Activated CD4-positive, alpha-beta T cell treated with anti-CD3 and anti-CD28 coated beads, Interleukin-2, amount 50 U/mL, for 1 hour (primary cell): ENCODE results near the gene FBXO42.
"Not testable (repeated sequence)": the region's sequence is repeated elsewhere in the genome, so short reads cannot be mapped to it uniquely, and the experiment has no call there.

ENCODE experiments used
- DNase-seq: peaks from one replicate; pipeline ENCODE4 v3.0.0-alpha.2; 2020

The FBXO42 gene

GRCh38 chr1:16371725-16372124 lies 19.4 kb upstream of the FBXO42 start:
- DNase-seq, result no peak

GRCh38 chr1:16369821-16370220 lies 17.5 kb upstream of the FBXO42 start:
- DNase-seq, result no peak

DNA sequence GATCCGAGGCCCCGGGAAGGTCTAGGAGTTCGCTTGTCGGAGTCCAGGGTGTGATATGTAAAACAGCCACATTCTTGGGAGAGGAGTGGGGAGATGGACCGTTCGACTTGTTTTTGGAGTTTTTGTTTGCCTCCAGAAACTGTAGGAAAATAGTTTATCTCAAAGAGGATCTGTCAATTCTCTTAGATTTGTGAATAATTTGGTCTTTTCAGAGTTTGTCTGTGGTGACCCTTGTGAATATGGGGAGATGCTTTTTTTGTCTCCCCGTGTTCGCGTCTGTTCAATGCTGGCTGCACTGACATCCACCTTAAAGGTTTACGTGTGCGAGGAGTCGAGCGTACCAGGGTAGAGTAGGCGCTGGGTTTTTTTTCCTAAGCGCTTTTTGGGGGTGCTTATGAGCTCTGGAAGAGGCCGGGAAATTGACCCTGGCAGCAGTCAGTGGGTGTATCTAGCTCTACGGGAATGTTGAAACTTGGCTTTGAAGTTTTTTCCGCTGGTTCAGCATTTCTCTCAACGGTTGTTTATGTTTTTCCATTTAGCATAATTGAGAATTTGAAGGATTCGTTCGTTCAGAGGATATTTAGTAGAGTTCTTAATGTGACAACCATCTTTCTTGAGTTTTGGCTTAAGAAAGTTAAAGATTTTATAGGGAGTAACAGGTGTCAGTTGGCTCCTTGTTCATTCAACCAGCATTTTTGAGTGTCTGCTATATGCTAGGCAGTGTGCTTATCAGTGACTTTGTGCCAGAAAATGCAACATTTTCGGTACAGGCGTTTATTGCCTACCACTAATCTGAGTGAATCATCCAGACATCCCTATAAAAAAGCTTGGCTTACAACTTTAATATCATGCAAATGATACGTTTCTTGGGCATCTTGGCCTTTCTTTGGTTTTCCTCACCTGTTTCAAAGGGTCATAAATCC lies 15.9 kb upstream of the FBXO42 start:
- DNase-seq, result no peak

DNA sequence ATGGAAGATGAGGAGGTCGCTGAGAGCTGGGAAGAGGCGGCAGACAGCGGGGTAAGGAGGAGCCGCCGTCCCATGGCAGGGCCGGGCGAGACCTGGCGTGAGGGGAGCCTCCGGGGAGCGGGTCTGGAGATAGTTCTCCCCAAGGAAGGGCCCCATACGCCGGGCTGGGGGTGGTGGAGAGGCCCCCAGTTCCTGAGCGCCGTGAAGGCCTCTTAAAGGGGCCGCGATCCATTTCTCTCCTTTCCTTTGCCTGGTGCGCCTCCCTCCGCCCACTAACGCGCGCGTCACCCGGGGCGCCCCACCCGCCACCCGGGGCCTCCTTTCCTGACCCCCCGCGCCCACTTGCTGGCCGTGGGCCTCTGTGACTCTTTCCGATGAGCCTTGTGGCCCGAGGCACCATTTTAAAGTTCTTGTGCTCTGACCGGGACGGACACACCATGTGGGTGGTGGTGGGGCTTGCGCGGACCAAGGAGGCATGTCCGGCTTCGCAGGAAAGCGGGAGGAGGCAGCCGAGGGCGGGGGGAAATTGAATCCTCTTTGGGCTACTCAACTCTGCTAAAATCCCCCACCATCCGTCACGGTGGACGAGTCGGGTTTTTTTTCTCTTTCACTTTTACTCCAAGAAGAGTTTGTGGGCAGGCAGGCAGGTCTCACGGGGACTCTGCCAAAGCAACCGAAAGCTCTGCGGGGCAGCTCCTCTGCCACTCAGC lies 15.1 kb upstream of the FBXO42 start:
- peak; percentile 76 for DNase-seq

GRCh38 chr1:16366722-16367257 lies 14.5 kb upstream of the FBXO42 start, which contains the start of gene SZRD1:
TSS of gene SZRD1 (plus strand) at chr1:16367242. CDS start at chr1:16367258, 16 bp downstream.
- peak; percentile 94 for DNase-seq

- DNase-seq, result not testable (repeated sequence)
Measured at GRCh38 chr1:16365146-16365498, 12.8 kb upstream of the FBXO42 start.

GRCh38 chr1:16356867-16357266 lies 4.6 kb upstream of the FBXO42 start:
- no peak for DNase-seq

GRCh38 chr1:16354619-16355018 lies 2.3 kb upstream of the FBXO42 start:
- DNase-seq, result no peak

DNA sequence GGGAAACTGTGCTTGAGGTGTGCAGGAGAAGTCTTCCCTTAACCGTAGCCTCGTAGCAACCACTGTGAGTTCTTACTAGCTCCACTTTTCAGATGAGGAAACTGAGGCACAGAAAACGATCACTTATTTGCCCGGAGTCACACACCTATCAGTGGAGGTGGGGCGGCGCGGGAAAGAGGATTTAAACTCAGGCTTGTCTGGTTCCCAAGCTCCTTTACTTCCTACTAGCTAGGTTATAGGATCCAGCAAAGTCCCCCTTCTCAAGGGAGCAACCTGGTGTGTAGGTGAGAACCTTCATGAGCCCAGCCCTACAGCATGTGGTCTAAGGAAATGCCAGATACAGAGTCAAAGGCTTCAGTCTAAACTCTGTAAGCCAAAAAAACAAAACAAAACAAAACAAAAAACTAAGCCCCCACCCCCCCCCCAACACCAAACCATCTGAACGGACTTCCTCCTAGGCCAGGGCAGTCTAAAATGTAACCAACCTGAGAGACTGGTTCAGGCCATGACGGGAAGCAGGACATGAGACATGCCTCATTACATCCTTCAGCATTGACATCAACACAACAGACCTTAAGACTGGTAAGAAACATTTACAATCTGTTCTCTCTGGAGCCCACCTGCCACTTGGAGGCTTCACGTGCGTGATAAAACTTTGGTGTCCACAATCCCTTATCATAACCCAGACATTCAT lies 709 bp upstream of the FBXO42 start:
- DNase-seq, result no peak

- no peak for DNase-seq
Measured at GRCh38 chr1:16351456-16351993, 755 bp downstream of the FBXO42 start.

GRCh38 chr1:16349847-16350406 lies 2.4 kb downstream of the FBXO42 start:
- no peak for DNase-seq

DNA sequence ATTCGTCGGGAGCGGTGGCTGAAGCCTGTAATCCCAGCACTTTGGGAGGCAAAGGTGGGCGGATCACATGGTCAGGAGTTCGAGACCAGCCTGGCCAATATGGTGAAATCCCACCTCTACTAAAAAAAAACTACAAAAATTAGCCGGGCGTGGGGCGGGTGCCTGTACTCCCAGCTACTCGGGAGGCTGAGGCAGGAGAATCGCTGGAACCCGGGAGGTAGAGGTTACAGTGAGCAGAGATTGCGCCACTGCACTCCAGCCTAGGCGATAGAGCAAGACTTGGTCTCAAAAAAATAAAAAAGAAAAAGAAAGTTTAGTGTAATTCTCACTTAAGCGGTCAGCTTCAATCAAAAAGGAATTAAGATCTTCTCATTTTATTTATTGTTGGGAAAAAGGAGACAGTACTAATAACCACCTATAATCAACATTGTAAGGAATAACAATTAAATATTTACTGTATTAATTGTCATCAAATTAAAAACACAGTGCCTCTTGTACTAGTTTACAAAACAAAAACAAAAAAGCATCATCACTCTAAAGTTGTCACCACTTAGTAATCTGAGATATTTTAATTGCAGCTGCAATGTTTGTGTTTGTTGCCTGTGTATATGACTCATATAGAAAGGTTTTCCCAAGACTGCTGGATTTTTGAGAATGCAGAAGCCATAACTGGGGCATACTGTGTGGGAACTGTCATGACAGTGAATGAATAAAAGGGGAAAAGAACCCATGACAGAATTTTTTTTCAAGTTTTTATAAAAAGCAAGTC lies 3.7 kb downstream of the FBXO42 start:
- no peak for DNase-seq

- not testable (repeated sequence) for DNase-seq
Measured at GRCh38 chr1:16343276-16343675, 9.0 kb downstream of the FBXO42 start.

DNA sequence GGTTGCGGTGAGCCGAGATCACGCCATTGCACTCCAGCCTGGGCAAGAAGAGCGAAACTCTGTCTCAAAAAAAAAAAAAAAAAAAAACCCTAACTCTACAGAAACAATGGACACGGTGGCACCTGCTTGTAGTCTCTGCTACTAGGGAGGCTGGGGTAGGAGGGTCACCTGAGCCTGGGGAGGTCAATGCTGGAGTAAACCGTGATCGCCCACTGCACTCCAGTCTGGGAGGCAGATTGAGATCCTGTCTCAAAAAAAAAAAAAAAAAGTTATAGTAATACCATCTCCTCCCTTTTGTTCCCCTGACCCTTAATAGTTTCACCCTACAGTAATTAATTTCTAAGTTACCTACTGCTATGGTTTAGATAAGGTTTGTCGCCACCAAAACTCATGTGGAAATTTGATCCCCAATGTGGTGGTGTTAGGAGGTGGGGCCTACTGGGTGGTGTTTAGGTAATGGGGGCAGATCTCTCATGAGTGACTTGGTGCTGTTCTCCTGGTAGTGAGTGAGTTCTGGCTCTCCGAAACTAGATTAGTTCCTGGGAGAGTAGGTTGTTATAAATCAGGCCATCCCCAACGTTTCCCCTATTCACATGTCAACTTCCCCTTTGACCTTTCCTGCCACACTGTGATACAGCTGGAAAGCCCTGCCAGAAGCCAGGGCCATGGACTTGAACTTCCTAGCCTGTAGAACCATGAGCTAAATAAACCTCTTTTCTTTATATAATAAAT lies 9.8 kb downstream of the FBXO42 start:
- no peak for DNase-seq

DNA sequence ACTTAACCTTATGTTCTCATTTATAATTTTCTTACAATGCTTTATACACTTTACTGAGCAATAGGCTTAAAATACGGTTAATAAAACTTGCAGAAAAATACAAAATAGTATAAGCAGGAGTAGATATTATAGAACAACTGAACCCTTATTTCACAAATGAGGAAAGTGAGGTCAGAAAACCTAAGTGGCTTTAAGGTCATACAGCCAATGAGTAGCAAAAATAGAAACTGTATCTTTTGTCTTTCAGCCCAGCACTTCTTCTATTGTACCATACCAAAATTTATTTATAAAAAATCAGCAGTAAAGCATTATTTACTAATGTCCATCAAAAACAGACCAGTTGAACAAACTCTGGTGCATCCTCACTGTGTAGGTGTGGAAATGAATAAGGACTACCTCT lies 11.6 kb downstream of the FBXO42 start:
- DNase-seq, result no peak

DNA sequence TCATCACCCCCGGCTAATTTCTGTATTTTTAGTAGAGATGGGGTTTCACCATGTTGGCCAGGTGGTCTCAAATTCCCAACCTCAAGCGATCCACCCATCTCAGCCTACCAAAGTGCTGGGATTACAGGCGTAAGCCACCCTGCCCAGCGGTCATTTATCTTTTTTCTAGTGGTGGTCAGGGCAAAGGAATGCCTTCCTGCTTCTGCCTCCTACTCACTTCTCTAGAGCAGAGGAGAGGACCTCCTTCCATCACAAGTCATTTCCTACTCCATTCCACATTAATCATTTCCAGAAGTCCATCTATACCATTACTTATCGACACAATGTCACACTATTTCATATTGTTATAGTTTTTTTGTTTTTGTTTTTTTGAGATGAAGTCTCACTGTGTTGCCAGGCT lies 13.3 kb downstream of the FBXO42 start:
- no peak for DNase-seq

DNA sequence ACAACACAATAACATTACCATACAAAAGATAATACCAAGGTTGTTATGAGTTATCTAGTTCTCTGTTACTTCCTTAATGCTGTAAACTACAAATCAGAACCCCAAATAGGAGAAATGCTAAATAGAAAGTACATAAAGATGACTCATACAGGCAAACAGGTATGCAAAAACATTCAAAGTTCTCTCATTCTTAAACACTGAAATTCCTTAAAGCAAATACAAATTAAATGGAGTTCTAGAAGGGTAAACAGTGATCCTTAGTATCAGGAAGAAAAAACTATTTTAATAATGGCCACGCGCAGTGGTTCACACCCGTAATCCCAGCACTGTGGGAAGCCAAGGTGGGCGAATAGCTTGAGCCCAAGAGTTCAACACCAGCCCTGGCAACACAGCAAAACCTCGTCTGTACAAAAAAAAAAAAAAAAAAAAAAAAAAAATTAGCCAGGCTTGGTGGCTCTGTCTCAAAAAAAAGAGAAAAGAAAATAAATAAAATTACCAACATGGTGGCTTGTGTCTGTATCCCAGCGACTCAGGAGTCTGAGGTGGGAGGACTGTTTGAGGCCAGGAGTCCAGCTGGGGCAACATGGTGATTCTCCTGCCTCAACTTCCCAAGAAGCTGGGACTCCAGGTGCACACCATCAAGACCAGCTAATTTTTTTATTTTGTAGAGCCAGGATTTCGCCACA lies 17.5 kb downstream of the FBXO42 start:
- no peak for DNase-seq

DNA sequence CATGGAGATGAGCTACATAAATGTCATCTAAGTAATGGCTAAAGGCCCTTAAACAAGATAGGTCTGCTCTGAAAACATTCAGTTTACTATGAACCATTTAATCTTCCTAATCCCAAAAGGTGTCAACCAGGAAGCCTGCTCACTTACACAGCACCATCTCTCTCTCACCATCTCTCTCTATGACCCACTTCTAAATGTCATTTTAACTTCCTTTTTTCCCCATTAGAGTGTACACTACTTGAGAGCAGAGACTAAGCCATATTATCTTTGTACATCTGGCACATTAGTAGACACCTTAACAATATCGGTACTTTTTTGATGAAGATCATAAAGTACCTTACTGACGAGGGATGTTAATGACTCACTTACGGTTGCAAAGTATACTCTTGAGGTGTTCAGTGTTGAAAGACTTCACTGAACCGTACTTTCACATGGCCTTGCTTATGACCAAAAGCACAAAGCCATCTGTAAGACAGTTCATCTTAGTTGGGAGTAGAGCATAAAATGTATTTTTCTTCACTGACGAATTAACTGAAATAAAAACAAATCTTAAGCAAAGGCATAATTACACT lies 25.4 kb downstream of the FBXO42 start:
- no peak for DNase-seq

GRCh38 chr1:16324456-16324890 lies 27.8 kb downstream of the FBXO42 start:
- DNase-seq, result no peak
